Uterus (tissue), 4 donors: ENCODE results near the gene ZNF746. TPM values are rescaled to one million over a fixed set of nuclear protein-coding genes. Genes with fewer than 3 reads are reported as not detected.

ENCODE experiments used
- DNase-seq, 2 donors: peaks; one replicate each; pipeline ENCODE4 v3.0.0-alpha.2; 2019 to 2020
- H3K27ac ChIP-seq, 2 donors: fragments of 200-600 bp; sonication (generic); 1 replicate in 1 of 2; 2 replicates in 1 of 2; pipeline ENCODE4 v1.5.1; 2016 to 2018
- H3K27me3 ChIP-seq, 2 donors: fragments of 200-600 bp; sonication (generic); one replicate each; pipeline ENCODE4 v1.5.1; 2018 to 2019; ENCODE audit warnings: control low read depth in 1 of 2
- H3K36me3 ChIP-seq, 2 donors: fragments of 200-600 bp; sonication (generic); one replicate each; pipeline ENCODE4 v1.5.1; 2019; ENCODE audit warnings: control low read depth in 1 of 2
- H3K4me1 ChIP-seq, 2 donors: fragments of 200-600 bp; sonication (generic); one replicate each; pipeline ENCODE4 v1.5.1; 2018 to 2019; ENCODE audit warnings: control low read depth in 1 of 2
- H3K4me3 ChIP-seq, 2 donors: fragments of 200-600 bp; sonication (generic); 1 replicate in 1 of 2; 2 replicates in 1 of 2; pipeline ENCODE4 v1.5.1; 2018 to 2019; ENCODE audit warnings: mild to moderate bottlenecking in 1 of 2
- H3K9me3 ChIP-seq, 2 donors: fragments of 200-600 bp; sonication (generic); one replicate each; pipeline ENCODE4 v1.5.1; 2019; ENCODE audit warnings: control low read depth in 1 of 2
- CTCF ChIP-seq, 4 experiments: fragments of 200-600 bp in 2 of 4; fragments of 450-650 bp in 2 of 4; sonication (generic) in 2 of 4; IDR thresholded peaks; one replicate each; pipeline ENCODE4 v1.5.1; 2016 to 2019; ENCODE audit warnings: antibody characterized with exemption in 4 of 4, mild to moderate bottlenecking in 2 of 4, moderate library complexity in 1 of 4
- POLR2A ChIP-seq, 2 donors: fragments of 450-650 bp; IDR thresholded peaks; one replicate each; pipeline ENCODE4 v1.6.1; 2016; ENCODE audit warnings: antibody characterized with exemption in 2 of 2, mild to moderate bottlenecking in 1 of 2, moderate library complexity in 1 of 2
- intact Hi-C: fragments of 100-400 bp; cut with DNase I; formaldehyde crosslinking; loops from one replicate; pipeline ENCODE4 v1.15.1; 2023; ENCODE audit warnings: low total_unique reads
- total RNA-seq, 4 donors: library from RNA; depleted of rRNA in 3 of 4; stranded (reverse); fragments of >200 nt in 3 of 4; gene quantifications; one replicate each; pipeline versions ENCODE4 v1.1.0 to v1.2.4, GENCODE V29; 2014 to 2023
- donor health status: DM: yes; HTN: yes; CAD: no.

ZNF746 gene
- total RNA-seq, 4 donors from 2014 or later, result 15.6 to 30.5 (median 20.2) TPM

- no peaks in the 10 kb centered on the region for H3K9me3 ChIP-seq
- H3K4me3 ChIP-seq, result no peak overlapping the region
- intact Hi-C loops, result no loop called here
- H3K4me1 ChIP-seq, result no peaks in the 10 kb centered on the region
- H3K27me3 ChIP-seq, result no peaks in the 10 kb centered on the region
- TF ChIP-seq POLR2A (IDR thresholded peaks at IDR 0.05) (no peak), CTCF (IDR thresholded peaks at IDR 0.05) (no peak)
- no peak overlapping the region for H3K27ac ChIP-seq
- no peak for DNase-seq
- H3K36me3 ChIP-seq, result no peaks in the 10 kb centered on the region
Observed at GRCh38 chr7:149473251-149473650, 24.4 kb downstream of the ZNF746 start.

- Histone ChIP-seq H3K4me3 (no peak overlapping the region), H3K27me3 (no peaks in the 10 kb centered on the region), H3K4me1 (no peaks in the 10 kb centered on the region), H3K36me3 (no peaks in the 10 kb centered on the region), H3K27ac (no peak overlapping the region), H3K9me3 (no peaks in the 10 kb centered on the region)
- intact Hi-C loops, result no loop called here
- no peak for DNase-seq
- no peak for TF ChIP-seq CTCF (IDR thresholded peaks at IDR 0.05)
- no peak for TF ChIP-seq POLR2A (IDR thresholded peaks at IDR 0.05)
Observed at GRCh38 chr7:149471289-149471953, 26.2 kb downstream of the ZNF746 start.

- no peak for DNase-seq
- intact Hi-C loops, result no loop called here
- Histone ChIP-seq H3K4me1 (no peaks in the 10 kb centered on the region), H3K27ac (no peak overlapping the region), H3K4me3 (no peak overlapping the region), H3K36me3 (no peaks in the 10 kb centered on the region), H3K27me3 (no peaks in the 10 kb centered on the region), H3K9me3 (no peaks in the 10 kb centered on the region)
- TF ChIP-seq POLR2A (IDR thresholded peaks at IDR 0.05) (no peak), CTCF (IDR thresholded peaks at IDR 0.05) (no peak)
Observed at GRCh38 chr7:149469806-149470205, 27.8 kb downstream of the ZNF746 start.

GRCh38 chr7:149468208-149468607 is 29.4 kb downstream of the ZNF746 start:
- Histone ChIP-seq H3K9me3 (no peaks in the 10 kb centered on the region), H3K4me3 (no peak overlapping the region), H3K27ac (no peak overlapping the region), H3K4me1 (no peaks in the 10 kb centered on the region), H3K36me3 (no peaks in the 10 kb centered on the region), H3K27me3 (no peaks in the 10 kb centered on the region)
- TF ChIP-seq CTCF (IDR thresholded peaks at IDR 0.05), result no peak
- no peak for TF ChIP-seq POLR2A (IDR thresholded peaks at IDR 0.05)
- DNase-seq, result no peak
- intact Hi-C loops, result no loop called here

- no peak overlapping the region for H3K27ac ChIP-seq
- H3K9me3 ChIP-seq, result no peaks in the 10 kb centered on the region
- H3K4me1 ChIP-seq, result no peaks in the 10 kb centered on the region
- DNase-seq, result no peak
- H3K27me3 ChIP-seq, result no peaks in the 10 kb centered on the region
- no peaks in the 10 kb centered on the region for H3K36me3 ChIP-seq
- H3K4me3 ChIP-seq, result no peak overlapping the region
- intact Hi-C loops, result no loop called here
- TF ChIP-seq POLR2A (IDR thresholded peaks at IDR 0.05) (no peak), CTCF (IDR thresholded peaks at IDR 0.05) (no peak)
Observed at GRCh38 chr7:149467321-149467859, 30.2 kb downstream of the ZNF746 start.
